Colon (tissue), 2 donors: ENCODE results near the gene CDH5.

ENCODE experiments used
- FAIRE-seq: peaks from 2 replicates; lab custom pipeline; 2012; peaks lifted over from hg19 to GRCh38; lab: Jason Lieb, UNC
- donor health status: control.
- donor health status: control.

Gene CDH5

DNA sequence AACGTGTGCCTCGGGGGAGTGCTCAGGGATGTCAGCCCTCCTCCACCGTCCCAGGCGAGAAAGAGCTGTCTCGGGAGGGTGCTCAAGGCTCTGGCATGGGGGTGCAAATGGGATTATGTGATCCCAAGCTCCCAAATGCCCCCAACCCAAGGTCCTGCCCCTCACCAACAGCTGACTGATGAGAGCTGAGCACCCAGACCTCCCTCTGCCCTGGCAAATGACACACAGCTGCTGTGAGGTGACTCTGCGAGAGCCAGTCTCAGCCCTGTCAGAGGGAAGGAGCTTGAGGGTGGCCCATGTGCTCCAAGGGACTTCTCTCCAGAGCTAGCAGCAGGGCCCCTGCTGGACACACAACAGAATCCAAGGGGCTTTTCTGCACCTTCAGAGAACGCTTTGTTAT, 7.7 kb downstream of the CDH5 start:
- no peak for FAIRE-seq

GRCh38 chr16:66375451-66375850, 9.0 kb downstream of the CDH5 start:
- no peak for FAIRE-seq

GRCh38 chr16:66376114-66376513, 9.6 kb downstream of the CDH5 start:
- FAIRE-seq: no peak

GRCh38 chr16:66376577-66377305, 10.2 kb downstream of the CDH5 start:
- no peak for FAIRE-seq

DNA sequence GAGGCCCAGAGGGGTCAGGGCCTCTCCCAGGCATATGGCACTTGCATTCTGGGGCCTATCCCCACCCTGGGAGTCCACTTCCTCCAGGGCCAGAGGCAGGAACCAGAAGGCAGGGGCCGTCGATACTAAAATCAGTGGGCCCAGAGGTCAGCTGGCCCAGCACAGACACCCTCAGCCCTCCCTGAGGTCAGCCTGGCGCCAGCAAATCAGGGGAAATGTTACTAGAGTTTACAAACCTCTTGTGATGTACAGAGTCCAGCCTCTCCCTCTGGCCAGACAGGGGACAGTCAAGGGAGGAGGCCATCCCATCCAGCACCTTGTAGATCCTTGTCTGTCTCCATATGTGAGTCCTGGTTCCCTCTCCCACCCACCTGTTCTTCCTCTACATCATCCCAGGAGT, 10.8 kb downstream of the CDH5 start:
- no peak for FAIRE-seq

DNA sequence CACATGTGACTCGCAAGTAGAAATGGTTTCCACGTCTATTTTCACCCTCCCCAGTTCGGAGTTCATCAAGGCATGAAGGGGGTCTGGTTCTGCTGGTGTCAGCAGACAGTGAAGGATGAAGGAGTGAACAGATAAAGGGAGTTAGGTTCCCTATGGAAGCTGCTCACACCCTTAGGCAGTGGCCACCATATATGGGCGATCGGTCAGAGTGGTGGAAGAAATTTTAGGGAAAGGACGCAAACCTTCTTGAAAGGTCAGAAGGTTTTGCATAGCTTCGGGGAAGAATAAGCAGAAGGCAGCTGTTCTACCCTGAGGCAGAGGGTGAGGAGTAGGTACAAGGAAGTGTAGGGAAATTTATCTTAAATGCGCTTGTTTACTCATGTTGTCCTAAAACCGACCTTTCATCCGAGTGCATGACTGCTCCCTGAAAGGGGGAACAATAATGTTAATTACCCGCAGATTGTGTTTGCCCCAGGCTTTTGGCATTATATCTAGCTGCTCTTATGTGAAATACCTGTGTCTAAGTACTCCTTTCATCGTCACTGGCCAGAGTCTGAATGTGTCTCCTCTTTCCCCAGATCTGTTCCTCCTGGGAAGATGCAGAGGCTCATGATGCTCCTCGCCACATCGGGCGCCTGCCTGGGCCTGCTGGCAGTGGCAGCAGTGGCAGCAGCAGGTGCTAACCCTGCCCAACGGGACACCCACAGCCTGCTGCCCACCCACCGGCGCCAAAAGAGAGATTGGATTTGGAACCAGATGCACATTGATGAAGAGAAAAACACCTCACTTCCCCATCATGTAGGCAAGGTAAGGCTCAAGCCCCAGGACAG, 12.5 kb downstream of the CDH5 start:
- FAIRE-seq: no peak

DNA sequence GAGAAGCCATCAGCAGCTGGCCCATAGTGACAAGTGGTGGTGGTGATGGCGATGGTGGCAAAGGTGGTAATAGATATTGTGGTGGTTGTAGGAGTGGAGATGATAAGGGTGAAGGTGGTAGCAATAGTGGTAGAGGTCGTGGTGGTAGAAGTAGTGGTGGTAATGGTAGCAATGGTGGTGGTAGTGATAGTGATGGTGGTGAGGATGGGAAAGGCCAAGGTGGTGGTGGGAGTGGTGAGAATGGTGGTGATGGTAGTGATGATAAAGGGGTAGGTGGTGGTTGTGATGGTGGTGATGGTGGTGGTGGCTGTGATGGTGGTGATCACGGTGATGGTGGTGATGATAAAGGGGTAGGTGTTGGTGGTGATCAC, 13.1 kb downstream of the CDH5 start:
- no peak for FAIRE-seq

GRCh38 chr16:66380421-66380820, 13.9 kb downstream of the CDH5 start:
- no peak for FAIRE-seq

DNA sequence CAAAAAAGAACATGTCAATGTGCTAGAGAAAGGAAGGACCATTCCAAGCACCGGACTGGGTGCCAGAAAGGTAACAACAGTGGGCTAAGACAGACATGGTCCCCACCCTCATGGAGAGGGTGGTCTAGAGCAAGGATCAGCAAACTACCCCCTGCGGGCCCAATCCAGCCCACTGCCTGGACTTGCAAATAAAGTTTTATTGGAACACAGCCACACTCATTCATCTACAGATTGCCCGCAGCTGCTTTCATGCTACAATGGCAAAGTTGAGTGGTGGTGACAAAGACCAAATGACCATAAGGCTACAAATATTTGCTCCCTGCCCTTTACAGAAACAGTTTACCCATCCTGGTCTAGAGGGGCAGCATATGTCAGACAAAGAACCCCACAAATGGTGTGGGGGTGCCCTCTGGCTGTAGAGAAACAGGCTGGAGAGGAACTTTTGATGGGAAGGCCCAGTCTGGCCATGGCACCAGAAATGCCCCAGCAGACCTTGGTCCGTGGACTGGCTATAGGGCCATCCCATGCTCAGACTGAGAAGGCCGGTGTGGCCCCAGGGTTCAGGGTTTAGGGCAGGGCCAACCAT, 15.2 kb downstream of the CDH5 start:
- no peak for FAIRE-seq

DNA sequence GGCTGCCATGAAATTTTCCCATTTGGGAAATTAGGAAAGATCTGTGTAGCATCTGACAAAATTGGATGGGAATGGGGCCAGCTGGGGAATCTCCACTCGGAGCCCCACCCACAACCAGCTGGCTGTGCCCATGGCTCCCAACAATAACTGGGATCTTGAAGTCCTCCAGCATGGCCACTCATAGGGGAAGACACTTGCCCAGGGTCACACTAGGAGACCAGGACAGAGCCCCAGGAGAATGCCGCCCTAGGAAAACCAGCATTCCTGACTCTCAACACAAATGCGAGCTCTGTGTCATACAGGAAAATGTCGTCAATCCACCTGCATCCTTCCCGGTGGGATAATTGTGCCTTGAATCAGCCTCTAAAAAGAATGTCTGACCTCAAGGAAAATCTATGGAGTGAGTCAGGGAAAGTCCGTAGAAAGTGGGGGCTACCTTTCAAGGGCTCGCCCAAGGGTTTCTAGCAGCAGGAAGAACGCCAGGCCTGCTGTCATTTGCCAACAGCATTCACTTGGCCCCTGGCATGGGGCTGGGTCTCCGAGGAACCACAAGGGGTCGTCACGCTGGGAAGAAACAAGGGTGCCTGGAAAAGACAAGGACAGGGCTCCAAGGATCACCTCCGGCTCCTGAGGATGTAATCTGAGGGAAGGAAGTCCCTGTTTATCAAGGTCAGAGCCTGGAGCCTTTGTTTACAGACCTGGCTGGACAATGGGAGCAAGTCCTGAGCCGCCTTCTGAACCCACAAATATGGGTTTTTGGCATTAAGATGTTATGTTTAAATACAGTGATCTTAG, 15.9 kb downstream of the CDH5 start:
- FAIRE-seq: no peak

- no peak for FAIRE-seq
Measured at GRCh38 chr16:66382966-66383299, 16.4 kb downstream of the CDH5 start.

DNA sequence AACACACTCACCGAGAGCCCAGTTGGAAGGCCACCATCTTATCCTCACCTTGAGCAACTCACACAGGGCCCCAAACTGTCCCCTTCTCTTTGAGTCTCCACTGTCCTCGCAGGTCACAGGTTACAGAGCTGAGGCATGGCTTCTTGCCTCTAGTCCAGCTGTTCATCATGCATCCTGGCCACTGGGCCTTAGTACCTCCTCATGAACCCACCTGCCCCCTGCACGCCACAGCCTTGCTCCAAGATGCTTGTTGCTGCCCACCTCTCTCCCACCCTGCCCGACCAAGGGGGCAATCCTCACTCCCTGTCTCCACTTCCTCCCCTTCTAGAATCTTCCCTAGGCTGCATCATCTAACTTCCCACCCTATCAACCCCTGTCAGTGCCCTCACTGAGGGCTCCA, 17.1 kb downstream of the CDH5 start:
- no peak for FAIRE-seq

DNA sequence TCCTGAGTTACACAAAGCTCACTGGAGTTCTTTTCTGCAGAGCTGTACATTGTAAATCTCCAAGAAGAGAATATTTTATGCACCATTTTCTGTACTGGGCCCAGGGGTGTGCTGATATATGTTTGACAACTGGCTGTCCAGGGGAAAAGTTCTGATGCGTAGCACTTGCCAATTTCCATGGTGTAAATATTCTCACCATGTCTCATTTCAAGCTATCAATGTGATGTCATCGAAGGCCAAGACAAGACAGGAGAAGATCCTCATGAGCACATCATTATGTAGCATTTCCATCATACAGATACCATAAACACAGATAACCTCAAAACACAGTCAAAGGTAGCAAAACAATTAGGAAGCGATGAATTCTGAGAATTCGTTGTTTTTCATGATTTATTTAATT, 18.9 kb downstream of the CDH5 start:
- no peak for FAIRE-seq

DNA sequence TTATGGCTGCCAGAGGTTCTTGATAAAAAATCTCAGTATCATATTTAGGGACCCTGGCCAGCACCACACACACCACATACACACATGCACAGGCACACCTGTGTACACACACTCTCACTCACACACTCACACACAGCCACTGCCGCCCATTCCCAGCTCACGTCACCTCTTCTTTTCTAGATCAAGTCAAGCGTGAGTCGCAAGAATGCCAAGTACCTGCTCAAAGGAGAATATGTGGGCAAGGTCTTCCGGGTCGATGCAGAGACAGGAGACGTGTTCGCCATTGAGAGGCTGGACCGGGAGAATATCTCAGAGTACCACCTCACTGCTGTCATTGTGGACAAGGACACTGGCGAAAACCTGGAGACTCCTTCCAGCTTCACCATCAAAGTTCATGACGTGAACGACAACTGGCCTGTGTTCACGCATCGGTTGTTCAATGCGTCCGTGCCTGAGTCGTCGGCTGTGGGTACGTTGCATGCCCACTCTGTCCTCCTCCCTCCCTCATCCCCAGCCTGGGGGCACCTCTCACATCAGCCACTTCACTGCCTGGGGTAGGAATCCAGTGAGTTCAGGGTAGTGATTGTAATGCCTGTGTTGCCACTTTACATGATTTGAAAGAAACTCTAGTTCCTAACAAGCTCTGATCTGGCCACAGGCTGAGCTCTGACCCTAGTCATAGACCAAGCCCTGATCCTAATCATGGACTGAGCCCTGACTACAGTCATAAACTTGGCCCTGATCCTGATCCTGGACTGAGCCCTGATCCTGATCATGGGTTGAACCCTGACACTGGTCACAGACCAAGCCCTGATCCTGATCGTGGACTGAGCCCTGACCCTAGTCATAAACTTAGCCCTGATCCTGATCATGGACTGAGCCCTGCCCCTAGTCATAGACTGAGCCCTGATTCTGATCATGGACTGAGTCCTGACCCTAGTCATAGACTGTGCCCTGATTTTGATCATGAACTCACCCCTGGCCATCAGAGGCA, 20.4 kb downstream of the CDH5 start:
- FAIRE-seq: no peak

GRCh38 chr16:66387817-66388332, 21.4 kb downstream of the CDH5 start:
- FAIRE-seq: no peak

GRCh38 chr16:66388350-66389139, 22.1 kb downstream of the CDH5 start:
- FAIRE-seq: no peak

GRCh38 chr16:66389256-66390176, 23.0 kb downstream of the CDH5 start:
- FAIRE-seq: no peak

GRCh38 chr16:66390346-66391108, 24.0 kb downstream of the CDH5 start:
- no peak for FAIRE-seq
